Measurements from ENCODE around the gene BNIP5. TPM values are rescaled to one million over a fixed set of nuclear protein-coding genes. Genes with fewer than 3 reads are reported as not detected.

The BNIP5 gene
- total RNA-seq, 1 donor from 2014 or later: not detected

- DNase-seq (peak; percentile 85), ATAC-seq (peak; percentile 78 to 87)
- no peaks in the 10 kb centered on the region for H3K9me3 ChIP-seq
- no peaks in the 10 kb centered on the region for H3K36me3 ChIP-seq
- H3K4me1 ChIP-seq: peaks cover 23% of the 10 kb centered on the region
- H3K4me3 ChIP-seq: no peak overlapping the region
- H3K27ac ChIP-seq: no peak overlapping the region
- H3K27me3 ChIP-seq (ENCODE audit: low read depth): no peaks in the 10 kb centered on the region
- intact Hi-C loops (cut with DNase I): no loop called here
- TF ChIP-seq CTCF (IDR thresholded peaks at IDR 0.05): peak; percentile 78
Measured at GRCh38 chr6:36360241-36361054, 23.8 kb upstream of the BNIP5 start.

GRCh38 chr6:36358226-36358915, 21.7 kb upstream of the BNIP5 start:
- Histone ChIP-seq H3K36me3 (no peaks in the 10 kb centered on the region), H3K27me3 (ENCODE audit: low read depth) (no peaks in the 10 kb centered on the region), H3K27ac (no peak overlapping the region), H3K4me1 (peaks cover 23% of the 10 kb centered on the region), H3K9me3 (no peaks in the 10 kb centered on the region), H3K4me3 (no peak overlapping the region)
- TF ChIP-seq CTCF (IDR thresholded peaks at IDR 0.05): no peak
- DNase-seq (no peak), ATAC-seq (peak; percentile 33 to 60)
- intact Hi-C loops (cut with DNase I): no loop called here

- DNase-seq (no peak), ATAC-seq (no peak)
- no peaks in the 10 kb centered on the region for H3K36me3 ChIP-seq
- peaks cover 23% of the 10 kb centered on the region for H3K4me1 ChIP-seq
- H3K27me3 ChIP-seq (ENCODE audit: low read depth): no peaks in the 10 kb centered on the region
- no peak overlapping the region for H3K4me3 ChIP-seq
- no peaks in the 10 kb centered on the region for H3K9me3 ChIP-seq
- no peak for TF ChIP-seq CTCF (IDR thresholded peaks at IDR 0.05)
- intact Hi-C loops (cut with DNase I): no loop called here
- no peak overlapping the region for H3K27ac ChIP-seq
Measured at GRCh38 chr6:36357872-36358225, 21.2 kb upstream of the BNIP5 start.

GRCh38 chr6:36355819-36356218, 19.1 kb upstream of the BNIP5 start:
- no peaks in the 10 kb centered on the region for H3K27me3 ChIP-seq (ENCODE audit: low read depth)
- no peaks in the 10 kb centered on the region for H3K36me3 ChIP-seq
- no peak for DNase-seq
- no peaks in the 10 kb centered on the region for H3K9me3 ChIP-seq
- no peak overlapping the region for H3K27ac ChIP-seq
- no peak for ATAC-seq
- intact Hi-C loops (cut with DNase I): no loop called here
- H3K4me1 ChIP-seq: peaks cover 29% of the 10 kb centered on the region
- H3K4me3 ChIP-seq: no peak overlapping the region
- TF ChIP-seq CTCF (IDR thresholded peaks at IDR 0.05): no peak

GRCh38 chr6:36353411-36353915, 16.8 kb upstream of the BNIP5 start:
- no peak for TF ChIP-seq CTCF (IDR thresholded peaks at IDR 0.05)
- DNase-seq (no peak), ATAC-seq (no peak)
- Histone ChIP-seq H3K36me3 (no peaks in the 10 kb centered on the region), H3K4me1 (peaks cover 20% of the 10 kb centered on the region), H3K27ac (no peak overlapping the region), H3K9me3 (no peaks in the 10 kb centered on the region), H3K27me3 (ENCODE audit: low read depth) (no peaks in the 10 kb centered on the region), H3K4me3 (no peak overlapping the region)
- intact Hi-C loops (cut with DNase I): no loop called here

All from lower lobe of right lung (tissue), 2 donors.